Left kidney (tissue), 2 donors: ENCODE results near the gene PARL. TPM values are rescaled to one million over a fixed set of nuclear protein-coding genes. Genes with fewer than 3 reads are reported as not detected.
"Not testable (repeated sequence)": the region's sequence is repeated elsewhere in the genome, so short reads cannot be mapped to it uniquely, and the experiment has no call there.

Experiments used
- DNase-seq: peaks from one replicate; pipeline ENCODE4 v3.0.0-alpha.2; 2013
- polyA plus RNA-seq: library from polyadenylated mRNA; unstranded; fragments of 120-200 nt; gene quantifications from one replicate; pipeline ENCODE4 v1.2.1, GENCODE V29; 2013; ENCODE audit not compliant: insufficient read length

The PARL gene
- polyA plus RNA-seq, 1 donor = 60.0 TPM

DNA sequence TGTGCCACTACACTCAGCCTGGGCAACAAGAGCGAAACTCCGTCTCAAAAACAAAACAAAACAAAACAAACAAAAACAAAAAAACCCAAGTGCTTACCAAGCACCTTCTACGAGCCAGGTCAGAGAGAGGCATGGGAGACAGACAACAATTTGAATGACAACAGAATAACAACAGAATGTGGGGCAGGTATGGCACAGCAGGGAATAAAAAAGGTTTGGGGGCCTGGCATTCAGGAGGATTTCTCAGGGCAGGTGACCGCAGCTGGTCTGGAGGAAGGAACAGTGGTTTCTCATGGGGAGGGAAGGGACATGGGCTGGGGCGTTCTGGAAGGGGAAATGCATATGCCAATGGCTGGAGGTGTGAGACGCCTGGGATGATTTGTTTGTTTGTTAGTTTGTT lies 22.5 kb upstream of the PARL start:
- no peak for DNase-seq

DNA sequence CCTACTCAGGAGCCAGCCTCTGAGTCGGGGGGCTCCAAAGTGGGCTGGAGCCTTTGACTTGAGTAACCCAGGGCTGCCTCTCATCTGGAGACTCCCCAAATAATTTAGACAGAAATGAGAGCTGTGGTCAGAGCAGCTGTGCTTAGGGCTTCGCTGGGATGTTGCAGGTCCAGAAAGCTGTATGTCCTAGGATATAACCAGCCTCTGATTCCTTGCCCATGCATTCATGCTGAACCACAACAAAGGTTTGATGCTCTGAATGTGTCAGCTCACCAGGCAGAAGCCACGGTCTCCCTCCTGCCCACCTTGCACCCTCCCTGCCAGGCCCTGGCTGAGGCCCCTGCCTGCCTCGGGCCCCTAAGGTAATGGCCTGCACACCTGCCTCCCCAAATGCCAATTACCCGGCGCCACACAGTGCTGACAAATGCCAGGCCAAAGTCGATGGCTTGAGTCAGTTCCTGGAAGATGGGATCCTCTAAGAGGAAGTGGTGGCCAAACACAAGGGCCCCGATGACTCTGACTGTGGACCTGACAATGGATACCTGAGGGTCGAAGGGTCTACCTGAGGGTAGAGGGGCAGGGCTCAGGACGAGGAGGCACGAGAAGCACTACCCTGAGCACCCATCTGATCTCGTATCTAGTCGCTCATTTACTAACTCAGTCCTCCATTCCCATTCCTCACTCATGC lies 21.7 kb upstream of the PARL start:
- DNase-seq = no peak

- DNase-seq = no peak
Measured at GRCh38 chr3:183904833-183905780, 20.4 kb upstream of the PARL start.

GRCh38 chr3:183898028-183898431 lies 13.3 kb upstream of the PARL start:
- DNase-seq = no peak

GRCh38 chr3:183897606-183898005 lies 12.9 kb upstream of the PARL start:
- no peak for DNase-seq

DNA sequence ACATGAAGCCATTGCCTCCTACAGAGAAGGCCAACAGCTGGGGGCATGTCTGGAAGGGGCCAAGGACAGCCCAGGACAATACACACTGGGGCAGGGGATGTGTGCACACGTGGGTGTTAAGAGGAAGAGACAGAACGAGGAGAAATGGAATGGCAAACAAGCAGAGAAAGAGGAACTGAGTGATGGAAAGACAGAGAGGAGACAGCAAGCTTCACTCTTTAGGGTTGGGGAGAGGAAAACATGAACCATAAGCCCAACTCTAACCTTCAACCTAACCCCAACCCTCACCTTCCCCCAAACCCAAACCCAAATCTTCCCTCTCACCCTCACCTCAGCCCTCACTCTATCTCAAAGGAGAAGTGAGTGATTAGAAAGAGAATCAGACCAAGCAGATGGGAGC lies 11.9 kb upstream of the PARL start:
- DNase-seq = no peak

GRCh38 chr3:183896184-183896583 lies 11.5 kb upstream of the PARL start:
- no peak for DNase-seq

GRCh38 chr3:183895774-183896173 lies 11.1 kb upstream of the PARL start:
- DNase-seq = no peak

DNA sequence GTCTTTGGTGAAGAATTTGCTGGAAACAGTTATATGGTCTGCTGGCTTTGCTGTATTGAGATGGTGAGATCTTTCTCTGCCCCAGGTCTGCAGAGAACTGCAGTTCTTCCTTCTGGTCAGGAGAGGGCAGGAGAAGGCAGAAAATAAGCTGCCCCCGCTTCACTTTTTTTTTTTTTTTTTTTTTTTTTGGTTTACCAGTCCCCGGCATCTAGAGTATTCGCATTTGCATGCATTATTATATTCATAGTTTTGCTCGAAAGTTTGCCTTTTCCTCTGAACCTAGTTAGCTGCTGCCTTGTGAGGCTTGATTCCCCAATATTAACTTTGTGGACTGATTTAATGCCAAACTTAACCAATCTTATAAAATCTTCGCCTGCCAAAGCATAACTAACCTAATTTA lies 10.6 kb upstream of the PARL start:
- peak; percentile 24 for DNase-seq

DNA sequence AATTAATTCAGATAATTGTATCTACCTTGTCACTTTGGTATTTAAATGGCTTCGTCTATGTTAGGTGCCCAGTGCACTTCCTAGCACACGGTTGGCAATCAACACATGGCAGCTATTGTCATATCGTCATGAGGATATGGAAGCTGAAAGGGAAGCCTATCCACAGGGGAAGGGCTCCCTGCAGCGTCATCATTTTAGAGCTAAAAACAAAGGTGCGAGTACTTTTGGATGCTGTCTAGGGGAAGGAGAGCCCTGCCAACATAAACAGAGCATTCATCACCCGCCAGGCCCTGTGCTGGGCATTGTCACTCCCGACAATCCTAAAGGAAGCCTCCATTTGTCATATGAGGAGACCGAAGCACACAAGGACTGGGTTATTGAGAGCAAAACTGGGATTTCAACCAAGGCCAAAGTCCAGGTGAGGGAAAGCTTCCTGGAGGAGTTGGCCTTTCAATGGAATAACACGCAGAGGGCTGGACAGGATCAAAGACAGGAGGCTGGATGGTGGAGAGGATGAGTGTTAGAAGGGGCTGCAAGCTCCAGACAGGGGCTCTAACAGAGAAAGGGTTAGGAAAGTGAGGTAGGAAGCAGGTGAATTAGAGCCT lies 8.0 kb upstream of the PARL start:
- DNase-seq = no peak

DNA sequence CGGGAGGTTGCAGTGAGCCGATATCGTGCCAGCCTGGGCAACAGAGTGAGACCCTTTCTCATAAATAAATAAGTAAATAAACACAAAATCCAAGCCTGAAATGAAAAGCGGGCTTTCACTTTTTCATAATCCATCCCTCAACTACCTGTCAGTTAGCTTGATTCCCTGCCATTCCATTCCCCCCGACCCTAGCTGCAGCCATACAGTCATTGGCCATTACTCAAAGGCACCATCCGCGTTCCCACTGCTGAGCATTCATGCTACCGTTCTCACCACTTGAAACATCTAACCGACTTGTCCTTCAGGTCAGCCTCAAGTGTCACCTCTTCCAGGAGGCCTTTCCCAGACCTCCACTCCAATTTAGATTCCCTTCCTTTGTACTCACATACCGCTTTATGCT lies 1.1 kb upstream of the PARL start:
- no peak for DNase-seq

DNA sequence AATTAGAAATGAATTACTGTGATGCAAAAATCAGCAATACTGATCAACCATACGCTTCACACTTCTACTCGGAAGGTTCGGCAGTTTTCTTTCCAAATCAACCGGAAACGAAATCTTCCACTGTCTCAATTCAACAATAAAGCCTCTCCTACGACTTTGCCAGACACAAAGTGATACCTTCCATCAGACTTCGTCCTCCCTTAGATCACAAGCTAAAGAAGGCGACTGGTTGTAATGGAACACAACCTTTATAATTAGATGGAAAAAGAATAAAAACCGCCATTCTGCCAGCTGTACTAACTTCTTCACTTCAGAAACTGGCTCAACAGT lies 618 bp downstream of the PARL start:
- DNase-seq = no peak

GRCh38 chr3:183883291-183884096 lies 1.2 kb downstream of the PARL start:
- no peak for DNase-seq

GRCh38 chr3:183880121-183880520 lies 4.6 kb downstream of the PARL start:
- no peak for DNase-seq

GRCh38 chr3:183879243-183879642 lies 5.4 kb downstream of the PARL start:
- DNase-seq = no peak

DNA sequence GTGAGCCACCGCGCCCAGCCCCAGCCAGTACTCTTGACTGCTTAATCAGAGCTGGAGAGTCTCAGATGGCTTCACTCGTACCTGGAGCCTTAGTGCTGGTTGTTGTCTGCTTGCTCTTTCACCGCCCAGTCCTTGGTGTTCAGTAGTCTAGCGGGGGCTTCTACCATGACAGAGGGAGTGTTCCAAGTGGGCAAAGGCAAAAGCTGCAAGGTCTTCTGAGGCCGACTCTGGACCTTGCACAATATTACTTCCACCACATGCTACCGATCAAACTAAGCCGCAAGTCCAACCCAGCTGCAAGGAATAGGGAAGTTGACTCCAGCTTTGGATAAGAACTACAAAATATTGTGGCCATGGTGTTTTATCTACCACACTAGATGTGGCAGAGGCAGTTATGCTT lies 6.6 kb downstream of the PARL start:
- DNase-seq = no peak

- not testable (repeated sequence) for DNase-seq
Measured at GRCh38 chr3:183877227-183877626, 7.5 kb downstream of the PARL start.

DNA sequence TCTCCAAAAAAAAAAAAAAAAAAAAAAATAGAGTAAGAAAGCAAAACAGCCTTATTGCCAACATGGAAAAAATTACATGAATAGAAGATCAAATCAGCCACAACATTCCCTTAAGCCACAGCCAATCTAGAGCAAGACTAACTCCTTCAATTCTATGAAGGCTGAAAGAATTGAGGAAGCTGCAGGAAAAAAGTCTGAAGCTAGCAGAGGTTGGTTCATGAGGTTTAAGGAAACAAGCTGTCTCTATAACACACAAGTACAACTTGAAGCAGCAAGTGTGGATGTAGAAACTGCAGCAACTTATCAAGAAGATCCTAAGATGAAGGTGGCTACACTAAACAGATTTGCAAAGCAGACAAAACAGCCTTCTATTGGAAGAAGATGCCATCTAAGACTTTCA lies 9.3 kb downstream of the PARL start:
- DNase-seq = no peak

DNA sequence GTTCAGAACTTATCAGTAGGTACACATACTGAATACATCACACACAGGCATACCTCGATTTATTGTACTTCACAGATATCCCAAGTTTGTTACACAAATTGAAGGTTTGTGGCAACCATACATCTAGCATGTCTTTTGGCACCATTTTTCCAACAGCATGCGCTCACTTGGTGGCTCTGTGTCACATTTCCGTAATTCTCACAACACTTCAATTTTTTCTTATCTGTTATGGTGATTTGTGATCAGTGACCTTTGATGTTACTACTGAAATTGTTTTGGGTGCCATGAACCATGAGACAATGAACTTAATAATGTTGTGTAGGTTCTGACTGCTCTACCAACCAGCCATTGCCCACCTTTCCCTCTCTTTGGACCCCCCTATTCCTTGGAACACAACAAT lies 10.8 kb downstream of the PARL start:
- DNase-seq = no peak

DNA sequence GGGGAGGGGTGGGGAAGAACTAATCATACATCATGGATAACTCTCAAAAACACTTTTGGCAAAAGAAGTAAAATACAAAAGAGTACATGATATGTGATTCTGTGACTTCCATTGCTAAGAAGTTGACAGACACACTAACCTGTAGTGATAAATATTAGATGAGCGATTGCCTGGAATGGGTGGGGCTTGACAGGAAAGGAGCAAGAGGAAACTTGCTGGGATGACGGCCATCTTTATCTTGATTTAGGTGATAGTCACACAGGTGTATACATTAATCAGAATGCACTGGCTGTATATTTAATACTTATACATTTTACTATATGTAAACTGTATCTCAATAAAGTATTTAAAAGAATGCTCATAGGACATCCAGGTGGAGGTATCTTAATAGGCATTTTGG lies 13.1 kb downstream of the PARL start:
- DNase-seq = no peak

- DNase-seq = no peak
Measured at GRCh38 chr3:183870563-183870962, 14.1 kb downstream of the PARL start.

GRCh38 chr3:183868796-183869195 lies 15.9 kb downstream of the PARL start:
- DNase-seq = no peak
